Measurements from ENCODE around the gene HOXB9.
A peak's percentile ranks its signal among the peaks of the same experiment; 100 is the strongest.

The HOXB9 gene

GRCh38 chr17:48623583-48623982 is 2.6 kb downstream of the HOXB9 start:
- Histone ChIP-seq H3K4me1 (ENCODE audit: control insufficient read depth, insufficient read depth, low read depth, low read length) (peaks cover 29% of the 10 kb centered on the region), H3K79me1 (replicated peaks; ENCODE audit: low read length, poor library complexity, severe bottlenecking) (no peaks in the 10 kb centered on the region), H4K8ac (ENCODE audit: low read length) (no peak overlapping the region), H2AK5ac (ENCODE audit: low read length, severe bottlenecking) (no peak overlapping the region), H3K4ac (ENCODE audit: low read depth in 1 of 2, low read length in 2 of 2) (peak overlapping the region in 1 of 2 experiments; percentile 87), H3K4me3 (ENCODE audit: insufficient read depth in 1 of 2, low read depth in 1 of 2, low read length in 2 of 2) (no peak overlapping the region), H3K9me3 (ENCODE audit: control insufficient read depth, low read length) (peaks cover 3% of the 10 kb centered on the region), H2AFZ (ENCODE audit: low read depth, low read length) (no peak overlapping the region), H3K18ac (ENCODE audit: low read depth in 1 of 2, low read length in 2 of 2) (peak overlapping the region in 1 of 2 experiments; percentile 80), H3K23ac (ENCODE audit: low read length in 2 of 2) (peak overlapping the region in 1 of 2 experiments; percentile 91), H2BK120ac (ENCODE audit: low read depth, low read length) (no peak overlapping the region), H3K36me3 (ENCODE audit: control insufficient read depth in 1 of 2, insufficient read depth in 2 of 2, low read depth in 1 of 2, low read length in 2 of 2) (no peaks in the 10 kb centered on the region), H3K9ac (ENCODE audit: low read length) (no peak overlapping the region), H3K14ac (ENCODE audit: low read length in 2 of 2) (peak overlapping the region in 1 of 2 experiments; percentile 87), H2BK15ac (ENCODE audit: low read depth, poor library complexity, severe bottlenecking) (no peak overlapping the region), H2BK5ac (ENCODE audit: low read depth, low read length, poor library complexity, severe bottlenecking) (no peak overlapping the region), H3K27me3 (ENCODE audit: control insufficient read depth in 1 of 2, insufficient read depth in 1 of 2, low read length in 2 of 2) (peaks cover 94 to 97% of the 10 kb centered on the region in 2 experiments), H3K27ac (ENCODE audit: low read length, poor library complexity, severe bottlenecking) (no peak overlapping the region), H3K4me2 (ENCODE audit: low read length, poor library complexity, severe bottlenecking) (no peak overlapping the region), H2BK12ac (ENCODE audit: low read length in 2 of 2) (peak overlapping the region in 1 of 2 experiments; percentile 93), H4K91ac (ENCODE audit: low read length) (no peak overlapping the region)
- 2% methylated on average over 3 of the region's 4 CpGs for WGBS
- DNase-seq, result peak; percentile 85

GRCh38 chr17:48622857-48623256 is 3.3 kb downstream of the HOXB9 start:
- H3K4ac ChIP-seq (ENCODE audit: low read depth in 1 of 2, low read length in 2 of 2), result peak overlapping the region in 1 of 2 experiments; percentile 87
- H2BK15ac ChIP-seq (ENCODE audit: low read depth, poor library complexity, severe bottlenecking), result no peak overlapping the region
- H2BK120ac ChIP-seq (ENCODE audit: low read depth, low read length), result no peak overlapping the region
- no peak overlapping the region for H2AK5ac ChIP-seq (ENCODE audit: low read length, severe bottlenecking)
- peaks cover 2% of the 10 kb centered on the region for H3K9me3 ChIP-seq (ENCODE audit: control insufficient read depth, low read length)
- H3K79me1 ChIP-seq (replicated peaks; ENCODE audit: low read length, poor library complexity, severe bottlenecking), result no peaks in the 10 kb centered on the region
- H3K14ac ChIP-seq (ENCODE audit: low read length in 2 of 2), result peak overlapping the region in 1 of 2 experiments; percentile 87
- no peaks in the 10 kb centered on the region for H3K36me3 ChIP-seq (ENCODE audit: control insufficient read depth in 1 of 2, insufficient read depth in 2 of 2, low read depth in 1 of 2, low read length in 2 of 2)
- H3K4me1 ChIP-seq (ENCODE audit: control insufficient read depth, insufficient read depth, low read depth, low read length), result peaks cover 30% of the 10 kb centered on the region
- no peak overlapping the region for H2BK5ac ChIP-seq (ENCODE audit: low read depth, low read length, poor library complexity, severe bottlenecking)
- no peak overlapping the region for H3K27ac ChIP-seq (ENCODE audit: low read length, poor library complexity, severe bottlenecking)
- H3K18ac ChIP-seq (ENCODE audit: low read depth in 1 of 2, low read length in 2 of 2), result peak overlapping the region; percentile 67 to 80
- H3K4me3 ChIP-seq (ENCODE audit: insufficient read depth in 1 of 2, low read depth in 1 of 2, low read length in 2 of 2), result no peak overlapping the region
- peak; percentile 62 for DNase-seq
- H4K91ac ChIP-seq (ENCODE audit: low read length), result no peak overlapping the region
- H3K27me3 ChIP-seq (ENCODE audit: control insufficient read depth in 1 of 2, insufficient read depth in 1 of 2, low read length in 2 of 2), result peaks cover 93 to 94% of the 10 kb centered on the region in 2 experiments
- peak overlapping the region in 1 of 2 experiments; percentile 93 for H2BK12ac ChIP-seq (ENCODE audit: low read length in 2 of 2)
- H2AFZ ChIP-seq (ENCODE audit: low read depth, low read length), result no peak overlapping the region
- H3K4me2 ChIP-seq (ENCODE audit: low read length, poor library complexity, severe bottlenecking), result no peak overlapping the region
- 18% methylated on average over 11 of the region's 11 CpGs for WGBS
- H3K9ac ChIP-seq (ENCODE audit: low read length), result no peak overlapping the region
- H4K8ac ChIP-seq (ENCODE audit: low read length), result peak overlapping the region; percentile 8
- H3K23ac ChIP-seq (ENCODE audit: low read length in 2 of 2), result peak overlapping the region in 1 of 2 experiments; percentile 91

- WGBS, result 7% methylated on average over 40 of the region's 41 CpGs
- H2AK5ac ChIP-seq (ENCODE audit: low read length, severe bottlenecking), result no peak overlapping the region
- peaks cover 34% of the 10 kb centered on the region for H3K4me1 ChIP-seq (ENCODE audit: control insufficient read depth, insufficient read depth, low read depth, low read length)
- peak; percentile 67 for DNase-seq
- no peak overlapping the region for H3K4me3 ChIP-seq (ENCODE audit: insufficient read depth in 1 of 2, low read depth in 1 of 2, low read length in 2 of 2)
- H3K27ac ChIP-seq (ENCODE audit: low read length, poor library complexity, severe bottlenecking), result no peak overlapping the region
- H2BK5ac ChIP-seq (ENCODE audit: low read depth, low read length, poor library complexity, severe bottlenecking), result no peak overlapping the region
- peak overlapping the region; percentile 32 to 93 for H3K4ac ChIP-seq (ENCODE audit: low read depth in 1 of 2, low read length in 2 of 2)
- no peak overlapping the region for H3K9ac ChIP-seq (ENCODE audit: low read length)
- H4K91ac ChIP-seq (ENCODE audit: low read length), result peak overlapping the region; percentile 62
- no peak overlapping the region for H3K4me2 ChIP-seq (ENCODE audit: low read length, poor library complexity, severe bottlenecking)
- H2BK120ac ChIP-seq (ENCODE audit: low read depth, low read length), result no peak overlapping the region
- H2AFZ ChIP-seq (ENCODE audit: low read depth, low read length), result no peak overlapping the region
- no peaks in the 10 kb centered on the region for H3K79me1 ChIP-seq (replicated peaks; ENCODE audit: low read length, poor library complexity, severe bottlenecking)
- H4K8ac ChIP-seq (ENCODE audit: low read length), result peak overlapping the region; percentile 35
- peak overlapping the region; percentile 92 for H3K18ac ChIP-seq (ENCODE audit: low read depth in 1 of 2, low read length in 2 of 2)
- H3K23ac ChIP-seq (ENCODE audit: low read length in 2 of 2), result peak overlapping the region in 1 of 2 experiments; percentile 34
- no peaks in the 10 kb centered on the region for H3K9me3 ChIP-seq (ENCODE audit: control insufficient read depth, low read length)
- no peaks in the 10 kb centered on the region for H3K36me3 ChIP-seq (ENCODE audit: control insufficient read depth in 1 of 2, insufficient read depth in 2 of 2, low read depth in 1 of 2, low read length in 2 of 2)
- H3K27me3 ChIP-seq (ENCODE audit: control insufficient read depth in 1 of 2, insufficient read depth in 1 of 2, low read length in 2 of 2), result peaks cover 93 to 94% of the 10 kb centered on the region in 2 experiments
- peak overlapping the region in 1 of 2 experiments; percentile 87 for H3K14ac ChIP-seq (ENCODE audit: low read length in 2 of 2)
- H2BK15ac ChIP-seq (ENCODE audit: low read depth, poor library complexity, severe bottlenecking), result peak overlapping the region; percentile 68
- H2BK12ac ChIP-seq (ENCODE audit: low read length in 2 of 2), result peak overlapping the region; percentile 31 to 84
These were observed 4.5 kb downstream of the HOXB9 start for GRCh38 chr17:48621410-48622392.

All from mesenchymal stem cell (in vitro differentiated cells and primary cell).